ENCODE data around the gene MUC16.

The MUC16 gene

GRCh38 chr19:9000933-9001332 is 9.3 kb downstream of the MUC16 start:
- no peak for DNase-seq

GRCh38 chr19:8988204-8988603 is 22.0 kb downstream of the MUC16 start:
- DNase-seq, result peak; percentile 37

GRCh38 chr19:8986296-8986695 is 23.9 kb downstream of the MUC16 start:
- no peak for DNase-seq

GRCh38 chr19:8973501-8974091 is 36.6 kb downstream of the MUC16 start:
- peak; percentile 2 for DNase-seq

GRCh38 chr19:8965887-8966286 is 44.3 kb downstream of the MUC16 start:
- DNase-seq, result no peak
